DND-41 (cell line): ENCODE results near the gene C19orf73.

ENCODE experiments used
- EZH2 ChIP-seq: IDR thresholded peaks from 3 replicates; pipeline ENCODE4 v1.6.1; 2012; ENCODE audit warnings: borderline replicate concordance, low read depth, mild to moderate bottlenecking, moderate library complexity, low read length, inconsistent platforms; ENCODE audit not compliant: severe bottlenecking
- TF ChIP-seq, protein P1 (sequence below): IDR thresholded peaks from 2 replicates; pipeline ENCODE4 v1.5.1; 2012; ENCODE audit warnings: borderline replicate concordance, low read length, moderate library complexity, mild to moderate bottlenecking; ENCODE audit not compliant: poor library complexity, severe bottlenecking; ENCODE audit errors: extremely low read depth

GRCh38 chr19:49135686-49136085 is 16.7 kb upstream of the C19orf73 start:
- TF ChIP-seq, protein P1, sequence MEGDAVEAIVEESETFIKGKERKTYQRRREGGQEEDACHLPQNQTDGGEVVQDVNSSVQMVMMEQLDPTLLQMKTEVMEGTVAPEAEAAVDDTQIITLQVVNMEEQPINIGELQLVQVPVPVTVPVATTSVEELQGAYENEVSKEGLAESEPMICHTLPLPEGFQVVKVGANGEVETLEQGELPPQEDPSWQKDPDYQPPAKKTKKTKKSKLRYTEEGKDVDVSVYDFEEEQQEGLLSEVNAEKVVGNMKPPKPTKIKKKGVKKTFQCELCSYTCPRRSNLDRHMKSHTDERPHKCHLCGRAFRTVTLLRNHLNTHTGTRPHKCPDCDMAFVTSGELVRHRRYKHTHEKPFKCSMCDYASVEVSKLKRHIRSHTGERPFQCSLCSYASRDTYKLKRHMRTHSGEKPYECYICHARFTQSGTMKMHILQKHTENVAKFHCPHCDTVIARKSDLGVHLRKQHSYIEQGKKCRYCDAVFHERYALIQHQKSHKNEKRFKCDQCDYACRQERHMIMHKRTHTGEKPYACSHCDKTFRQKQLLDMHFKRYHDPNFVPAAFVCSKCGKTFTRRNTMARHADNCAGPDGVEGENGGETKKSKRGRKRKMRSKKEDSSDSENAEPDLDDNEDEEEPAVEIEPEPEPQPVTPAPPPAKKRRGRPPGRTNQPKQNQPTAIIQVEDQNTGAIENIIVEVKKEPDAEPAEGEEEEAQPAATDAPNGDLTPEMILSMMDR, result no peak
- no peak for TF ChIP-seq EZH2
